HEK293 (cell line): ENCODE measurements around the gene PTPRN2.

ENCODE experiments used
- CTCF ChIA-PET: fragments of 350-600 bp; formaldehyde crosslinking; extraction: SDS; loops from one replicate; lab custom pipeline; 2021; ENCODE audit warnings: antibody characterized with exemption; lab: Yijun Ruan, JAX
- POLR2A ChIA-PET: fragments of 300-600 bp; formaldehyde crosslinking; extraction: SDS; loops from one replicate; lab custom pipeline; 2020; ENCODE audit warnings: antibody characterized with exemption, inconsistent platforms; lab: Yijun Ruan, JAX
- H3K27ac ChIP-seq: fragments of 200-500 bp; sonication (Bioruptor generic); 2 replicates; pipeline ENCODE4 v1.5.1; 2014; ENCODE audit warnings: low read depth, low read length, control low read depth, inconsistent platforms; ENCODE audit errors: extremely low read depth
- H3K36me3 ChIP-seq, 2 experiments: fragments of 200-500 bp in 1 of 2; sonication (Bioruptor generic) in 1 of 2; 1 replicate in 1 of 2; 2 replicates in 1 of 2; pipeline ENCODE4 v1.5.1; 2014 to 2017; ENCODE audit warnings: inconsistent platforms in 2 of 2, low read length in 2 of 2; ENCODE audit not compliant: control insufficient read depth in 2 of 2, insufficient read depth in 1 of 2
- H3K4me1 ChIP-seq: fragments of 200-500 bp; sonication (Bioruptor generic); 2 replicates; pipeline ENCODE4 v1.5.1; 2014; ENCODE audit warnings: mild to moderate bottlenecking, low read length, inconsistent platforms; ENCODE audit not compliant: control insufficient read depth, insufficient read depth
- H3K4me3 ChIP-seq: 2 replicates; pipeline ENCODE4 v1.5.1; 2011; ENCODE audit warnings: low read depth, mild to moderate bottlenecking, control low read depth, low read length, moderate library complexity
- H3K9me3 ChIP-seq: fragments of 200-500 bp; sonication (Bioruptor generic); 2 replicates; pipeline ENCODE4 v1.5.1; 2014; ENCODE audit warnings: low read depth, low read length, inconsistent platforms; ENCODE audit not compliant: control insufficient read depth, insufficient read depth
- AEBP2 ChIP-seq: fragments of 450-650 bp; formaldehyde crosslinking; IDR thresholded peaks from 2 replicates; pipeline ENCODE4 v1.5.1; 2016; ENCODE audit warnings: missing biosample characterization, missing genetic modification characterization, borderline replicate concordance
- GFI1B ChIP-seq: fragments of 450-650 bp; formaldehyde crosslinking; IDR thresholded peaks from 2 replicates; pipeline ENCODE4 v1.5.1; 2016; ENCODE audit warnings: missing biosample characterization, missing genetic modification characterization
- KLF7 ChIP-seq: fragments of 450-650 bp; formaldehyde crosslinking; IDR thresholded peaks from 2 replicates; pipeline ENCODE4 v1.5.1; 2016; ENCODE audit warnings: missing biosample characterization, missing genetic modification characterization, borderline replicate concordance
- OSR2 ChIP-seq: fragments of 450-650 bp; formaldehyde crosslinking; IDR thresholded peaks from 2 replicates; pipeline ENCODE4 v1.5.1; 2016; ENCODE audit warnings: missing biosample characterization, missing genetic modification characterization
- PRDM2 ChIP-seq: fragments of 450-650 bp; formaldehyde crosslinking; IDR thresholded peaks from 2 replicates; pipeline ENCODE4 v1.5.1; 2016; ENCODE audit warnings: missing biosample characterization, missing genetic modification characterization, borderline replicate concordance
- PRDM4 ChIP-seq: fragments of 450-650 bp; formaldehyde crosslinking; IDR thresholded peaks from 2 replicates; pipeline ENCODE4 v1.5.1; 2017; ENCODE audit warnings: missing biosample characterization, missing genetic modification characterization
- SETDB1 ChIP-seq: IDR thresholded peaks from one replicate; pipeline ENCODE4 v1.6.1; 2017; ENCODE audit warnings: mild to moderate bottlenecking, low read length, moderate library complexity, mixed read lengths; ENCODE audit not compliant: insufficient read length
- ZNF16 ChIP-seq: fragments of 450-650 bp; formaldehyde crosslinking; IDR thresholded peaks from 2 replicates; pipeline ENCODE4 v1.5.1; 2016; ENCODE audit warnings: low read depth, missing biosample characterization, missing genetic modification characterization
- ZNF19 ChIP-seq: fragments of 450-650 bp; formaldehyde crosslinking; IDR thresholded peaks from 2 replicates; pipeline ENCODE4; 2016; ENCODE audit warnings: missing biosample characterization, missing genetic modification characterization, low read depth
- ZNF248 ChIP-seq: fragments of 450-650 bp; formaldehyde crosslinking; IDR thresholded peaks from 2 replicates; pipeline ENCODE4 v1.5.1; 2017; ENCODE audit warnings: missing biosample characterization, missing genetic modification characterization
- ZNF274 ChIP-seq, 2 experiments: fragments of 200-500 bp in 1 of 2; fragments of 450-650 bp in 1 of 2; sonication (Bioruptor generic) in 1 of 2; formaldehyde crosslinking in 1 of 2; IDR thresholded peaks; 2 replicates each; pipeline versions ENCODE4 v1.5.1 to v1.6.1; 2014 to 2016; ENCODE audit warnings: borderline replicate concordance in 1 of 2, inconsistent platforms in 1 of 2, low read length in 1 of 2, missing biosample characterization in 1 of 2, missing genetic modification characterization in 1 of 2
- ZNF391 ChIP-seq: fragments of 450-650 bp; formaldehyde crosslinking; IDR thresholded peaks from 2 replicates; pipeline ENCODE4 v1.5.1; 2016; ENCODE audit warnings: low read depth, missing biosample characterization, missing genetic modification characterization, borderline replicate concordance
- ZNF394 ChIP-seq: fragments of 450-650 bp; formaldehyde crosslinking; IDR thresholded peaks from 2 replicates; pipeline ENCODE4 v1.5.1; 2016; ENCODE audit warnings: missing biosample characterization, missing genetic modification characterization, mild to moderate bottlenecking, moderate library complexity, borderline replicate concordance
- ZNF416 ChIP-seq: fragments of 450-650 bp; formaldehyde crosslinking; IDR thresholded peaks from 2 replicates; pipeline ENCODE4 v1.5.1; 2016; ENCODE audit warnings: missing biosample characterization, missing genetic modification characterization
- ZNF48 ChIP-seq: fragments of 450-650 bp; formaldehyde crosslinking; IDR thresholded peaks from 2 replicates; pipeline ENCODE4 v1.5.1; 2016; ENCODE audit warnings: missing biosample characterization, missing genetic modification characterization
- ZNF544 ChIP-seq: fragments of 450-650 bp; formaldehyde crosslinking; IDR thresholded peaks from 2 replicates; pipeline ENCODE4 v1.5.0; 2017; ENCODE audit warnings: missing biosample characterization, missing genetic modification characterization
- ZNF549 ChIP-seq: fragments of 450-650 bp; IDR thresholded peaks from 2 replicates; pipeline ENCODE4 v1.5.1; 2018; ENCODE audit warnings: missing biosample characterization, missing genetic modification characterization, mild to moderate bottlenecking, inconsistent platforms, moderate library complexity
- ZNF658 ChIP-seq: fragments of 450-650 bp; formaldehyde crosslinking; IDR thresholded peaks from 2 replicates; pipeline ENCODE4; 2016; ENCODE audit warnings: missing biosample characterization, missing genetic modification characterization
- ZNF660 ChIP-seq: fragments of 450-650 bp; IDR thresholded peaks from 2 replicates; pipeline ENCODE4 v1.5.1; 2018; ENCODE audit warnings: missing biosample characterization, mild to moderate bottlenecking, missing genetic modification characterization
- ZNF677 ChIP-seq: fragments of 450-650 bp; IDR thresholded peaks from 2 replicates; pipeline ENCODE4 v1.5.0; 2018; ENCODE audit warnings: missing biosample characterization, mild to moderate bottlenecking, missing genetic modification characterization, moderate library complexity
- ZNF791 ChIP-seq: fragments of 450-650 bp; formaldehyde crosslinking; IDR thresholded peaks from 2 replicates; pipeline ENCODE4 v1.5.1; 2016; ENCODE audit warnings: missing biosample characterization, missing genetic modification characterization

PTPRN2 gene

DNA sequence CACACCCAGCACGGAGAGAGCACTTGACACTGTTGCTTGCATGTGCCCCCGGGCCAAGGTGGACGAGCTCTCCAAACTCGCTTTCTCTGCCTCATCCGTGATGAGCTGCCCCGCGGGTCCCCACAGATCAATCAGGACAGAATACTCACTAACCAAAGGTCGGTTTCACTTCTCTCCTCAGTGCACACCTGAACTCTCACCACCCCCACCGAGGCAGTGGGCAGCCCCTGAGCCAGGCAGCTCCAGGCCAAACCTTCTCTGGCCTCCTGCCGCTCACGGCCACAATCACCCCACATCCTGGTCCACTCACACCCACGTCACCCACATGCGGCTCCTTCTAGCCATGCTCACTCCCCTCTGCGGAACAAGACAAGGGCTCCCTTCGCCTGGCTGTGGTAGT, 806.9 kb downstream of the PTPRN2 start:
- no peak overlapping the region for H3K4me3 ChIP-seq
- TF ChIP-seq ZNF677 (tag by site-specific recombination) (no peak), GFI1B (no peak), ZNF658 (no peak), ZNF416 (no peak), SETDB1 (no peak), ZNF549 (tag by site-specific recombination) (no peak)
- H3K27ac ChIP-seq: no peak overlapping the region
- no peaks in the 10 kb centered on the region for H3K4me1 ChIP-seq
- CTCF ChIA-PET: no interaction called here
- no peaks in the 10 kb centered on the region for H3K9me3 ChIP-seq
- POLR2A ChIA-PET: no interaction called here
- H3K36me3 ChIP-seq: no peaks in the 10 kb centered on the region

DNA sequence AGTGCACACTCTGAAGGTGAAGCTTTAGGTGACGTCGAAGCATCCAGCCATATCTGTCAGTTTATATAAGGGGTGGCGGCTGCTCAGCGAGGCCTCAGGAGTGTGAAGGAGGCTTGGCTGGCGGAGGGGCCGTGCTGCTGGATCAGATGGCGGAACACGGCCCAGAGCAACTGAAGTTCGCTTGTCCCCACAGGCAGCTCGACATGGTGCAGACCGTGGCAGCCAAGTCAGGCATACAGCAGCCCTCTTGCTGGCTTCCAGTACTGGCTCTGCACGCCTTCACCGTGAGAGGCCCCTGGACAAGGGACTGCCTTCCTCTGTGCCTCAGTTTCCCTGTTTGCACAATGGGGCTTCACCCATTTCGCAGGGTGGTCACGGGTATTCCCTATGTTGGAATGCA, 807.3 kb downstream of the PTPRN2 start:
- Histone ChIP-seq H3K4me3 (no peak overlapping the region), H3K9me3 (no peaks in the 10 kb centered on the region), H3K27ac (no peak overlapping the region), H3K36me3 (no peaks in the 10 kb centered on the region), H3K4me1 (no peaks in the 10 kb centered on the region)
- ChIA-PET POLR2A (no interaction called here), CTCF (interaction anchor here (0.6 kb wide), 1 partner anchor 155 kb away, joined by 5 read pairs; no protein-coding TSS in a partner anchor)
- TF ChIP-seq ZNF544 (tag by site-specific recombination): no peak
- no peak for TF ChIP-seq ZNF791 (tag by site-specific recombination)
- no peak for TF ChIP-seq ZNF660 (tag by site-specific recombination)
- no peak for TF ChIP-seq ZNF19 (tag by site-specific recombination)
- TF ChIP-seq ZNF394 (tag by site-specific recombination): no peak
- TF ChIP-seq ZNF248 (tag by site-specific recombination): no peak
- no peak for TF ChIP-seq PRDM2 (tag by site-specific recombination)
- TF ChIP-seq AEBP2 (tag by site-specific recombination): no peak
- TF ChIP-seq ZNF391 (tag by site-specific recombination): no peak
- TF ChIP-seq ZNF48: no peak
- TF ChIP-seq PRDM4 (tag by site-specific recombination): no peak
- no peak for TF ChIP-seq OSR2 (tag by site-specific recombination)
- TF ChIP-seq ZNF549 (tag by site-specific recombination): no peak
- no peak for TF ChIP-seq ZNF274 (IDR thresholded peaks at IDR 0.05; ENCODE audit: low read length)
- no peak for TF ChIP-seq ZNF274 (tag by site-specific recombination; IDR thresholded peaks at IDR 0.05; ENCODE audit: borderline replicate concordance)
- no peak for TF ChIP-seq ZNF16 (tag by site-specific recombination)
- TF ChIP-seq KLF7 (tag by site-specific recombination): no peak
